Measurements from ENCODE around the gene DSCAML1. TPM values are rescaled to one million over a fixed set of nuclear protein-coding genes. Genes with fewer than 3 reads are reported as not detected.

The DSCAML1 gene
- total and polyA plus RNA-seq, 2 of the 8 experiments (the other 6 are each of a cell fraction or from before 2014, with no cell fraction given), result 0.19 to 0.24 TPM

- Histone ChIP-seq H3K4me2 (ENCODE audit: insufficient read depth in 1 of 2, low read depth in 2 of 2, low read length in 2 of 2) (no peak overlapping the region), H2AFZ (ENCODE audit: low read length) (no peak overlapping the region), H4K91ac (replicated peaks; ENCODE audit: insufficient read length, low read length) (no peak overlapping the region), H3K27ac (ENCODE audit: low read depth, low read length) (no peak overlapping the region), H3K79me1 (ENCODE audit: low read depth, low read length) (no peaks in the 10 kb centered on the region), H3K4me1 (replicated peaks in 1 of 4; ENCODE audit: control insufficient read depth in 3 of 4, insufficient read depth in 4 of 4, low read length in 3 of 4) (peaks cover 0 to 8% (median 4%) of the 10 kb centered on the region in 4 experiments; a peak in 6 of 7 replicates), H3K23me2 (ENCODE audit: low read depth, low read length) (no peaks in the 10 kb centered on the region), H2BK20ac (ENCODE audit: low read length) (no peak overlapping the region), H3K14ac (ENCODE audit: insufficient read length) (no peak overlapping the region), H2AK5ac (ENCODE audit: low read depth, low read length) (no peak overlapping the region), H3K79me2 (ENCODE audit: control insufficient read depth in 1 of 2, insufficient read depth in 2 of 2, low read length in 2 of 2) (no peaks in the 10 kb centered on the region), H3K4me3 (ENCODE audit: extremely low read depth in 1 of 4, insufficient read depth in 2 of 4, low read depth in 3 of 4, low read length in 4 of 4) (no peak overlapping the region), H4K20me1 (replicated peaks in 1 of 2; ENCODE audit: control insufficient read depth in 1 of 2, insufficient read depth in 2 of 2, low read length in 2 of 2) (no peaks in the 10 kb centered on the region), H4K5ac (ENCODE audit: insufficient read length, low read depth, low read length) (no peak overlapping the region), H3K36me3 (ENCODE audit: control insufficient read depth in 2 of 4, insufficient read depth in 4 of 4, low read length in 3 of 4) (no peaks in the 10 kb centered on the region), H3K9me3 (ENCODE audit: insufficient read depth in 2 of 2, low read depth in 1 of 2, low read length in 1 of 2) (no peaks in the 10 kb centered on the region), H4K8ac (ENCODE audit: extremely low read depth, insufficient read depth, low read length) (no peak overlapping the region), H2BK5ac (ENCODE audit: low read depth, low read length) (no peak overlapping the region), H3K27me3 (replicated peaks in 1 of 4; ENCODE audit: control insufficient read depth in 3 of 4, extremely low read depth in 1 of 4, insufficient read depth in 3 of 4, low read length in 3 of 4) (no peaks in the 10 kb centered on the region), H3K56ac (replicated peaks; ENCODE audit: insufficient read length, low read depth, low read length) (no peak overlapping the region), H2BK15ac (ENCODE audit: low read length) (no peak overlapping the region), H2BK12ac (ENCODE audit: low read depth, low read length) (no peak overlapping the region), H3K4ac (replicated peaks; ENCODE audit: insufficient read length, low read depth, low read length) (no peak overlapping the region), H3K23ac (ENCODE audit: insufficient read length) (no peak overlapping the region), H3K9ac (replicated peaks in 1 of 4; ENCODE audit: extremely low read depth in 1 of 4, low read depth in 3 of 4, low read length in 3 of 4) (no peak overlapping the region), H2BK120ac (replicated peaks; ENCODE audit: low read depth, low read length) (no peak overlapping the region), H3K18ac (ENCODE audit: extremely low read depth, low read length) (no peak overlapping the region; the same call in 1 of the 2 replicates)
- FAIRE-seq, result no peak
- CTCF ChIA-PET (ENCODE audit: partially characterized antibody), result interaction anchor here (0.7 to 1.0 kb wide), 5 partner anchors 11 to 290 kb away, joined by 3 read pairs; no protein-coding TSS in a partner anchor
- WGBS, 2 experiments (ENCODE audit: extremely low coverage in 1 of 2, insufficient coverage in 1 of 2, insufficient read length in 1 of 2, insufficient replicate concordance in 2 of 2, low coverage in 1 of 2, low lambda C conversion rate in 2 of 2, missing lambda C conversion rate in 1 of 2), result 97% methylated on average over 7 of the region's 7 CpGs; no CpG with 5 or more reads in 1 of the 2 experiments
- DNase-seq (ENCODE audit: low read depth in 1 of 2, low spot score in 2 of 2), result no peak
- POLR2A ChIA-PET (ENCODE audit: partially characterized antibody), result interaction anchor here (0.6 to 1.8 kb wide), 2 partner anchors 15 to 18 kb away, joined by 3 to 7 read pairs; no protein-coding TSS in a partner anchor
- TF ChIP-seq CBX8 (IDR thresholded peaks at IDR 0.05; ENCODE audit: borderline replicate concordance, low read depth, low read length) (no peak), EGR1 (IDR thresholded peaks at IDR 0.05; ENCODE audit: borderline replicate concordance, low read depth, low read length) (no peak), HDAC2 (IDR thresholded peaks at IDR 0.05; ENCODE audit: borderline replicate concordance in 1 of 2, low read depth in 2 of 2, low read length in 2 of 2) (no peak), JUND (IDR thresholded peaks at IDR 0.05; ENCODE audit: low read length) (no peak), TAF7 (optimal IDR thresholded peaks at IDR 0.05; ENCODE audit: borderline replicate concordance, low read depth, low read length) (no peak), SP1 (IDR thresholded peaks at IDR 0.05; ENCODE audit: low read depth, low read length) (no peak), BCL11A (IDR thresholded peaks at IDR 0.05; ENCODE audit: low read depth in 2 of 2, low read length in 2 of 2) (no peak), HDAC6 (IDR thresholded peaks at IDR 0.05; ENCODE audit: low read depth, low read length) (no peak), NANOG (IDR thresholded peaks at IDR 0.05; ENCODE audit: insufficient read depth, low read depth, low read length, poor library complexity, severe bottlenecking) (no peak), BACH1 (IDR thresholded peaks at IDR 0.05; ENCODE audit: low read length) (no peak), TBP (IDR thresholded peaks at IDR 0.05; ENCODE audit: low read depth, low read length) (no peak), MAX (IDR thresholded peaks at IDR 0.05) (no peak), POLR2A (IDR thresholded peaks at IDR 0.05; ENCODE audit: control extremely low read depth in 1 of 2, low read depth in 2 of 2, low read length in 2 of 2) (no peak), KDM4A (IDR thresholded peaks at IDR 0.05; ENCODE audit: low read depth, low read length, severe bottlenecking) (no peak), BRCA1 (IDR thresholded peaks at IDR 0.05; ENCODE audit: low read depth, low read length) (no peak)
Observed at GRCh38 chr11:117527271-117527670, 269.7 kb downstream of the DSCAML1 start.

All from H1 (cell line).